22Rv1 (cell line): ENCODE measurements around the gene ATP2B3.

Source experiments
- H3K27ac ChIP-seq: fragments of 450-650 bp; 2 replicates; pipeline ENCODE4 v1.5.1; 2017
- ZFX ChIP-seq: fragments of 450-650 bp; IDR thresholded peaks from 2 replicates; pipeline ENCODE4 v1.6.1; 2017; ENCODE audit warnings: antibody characterized with exemption, borderline replicate concordance
- TF ChIP-seq, protein P1 (sequence below): fragments of 450-650 bp; IDR thresholded peaks from 2 replicates; pipeline ENCODE4 v1.5.1; 2017; ENCODE audit warnings: mild to moderate bottlenecking

ATP2B3 gene

DNA sequence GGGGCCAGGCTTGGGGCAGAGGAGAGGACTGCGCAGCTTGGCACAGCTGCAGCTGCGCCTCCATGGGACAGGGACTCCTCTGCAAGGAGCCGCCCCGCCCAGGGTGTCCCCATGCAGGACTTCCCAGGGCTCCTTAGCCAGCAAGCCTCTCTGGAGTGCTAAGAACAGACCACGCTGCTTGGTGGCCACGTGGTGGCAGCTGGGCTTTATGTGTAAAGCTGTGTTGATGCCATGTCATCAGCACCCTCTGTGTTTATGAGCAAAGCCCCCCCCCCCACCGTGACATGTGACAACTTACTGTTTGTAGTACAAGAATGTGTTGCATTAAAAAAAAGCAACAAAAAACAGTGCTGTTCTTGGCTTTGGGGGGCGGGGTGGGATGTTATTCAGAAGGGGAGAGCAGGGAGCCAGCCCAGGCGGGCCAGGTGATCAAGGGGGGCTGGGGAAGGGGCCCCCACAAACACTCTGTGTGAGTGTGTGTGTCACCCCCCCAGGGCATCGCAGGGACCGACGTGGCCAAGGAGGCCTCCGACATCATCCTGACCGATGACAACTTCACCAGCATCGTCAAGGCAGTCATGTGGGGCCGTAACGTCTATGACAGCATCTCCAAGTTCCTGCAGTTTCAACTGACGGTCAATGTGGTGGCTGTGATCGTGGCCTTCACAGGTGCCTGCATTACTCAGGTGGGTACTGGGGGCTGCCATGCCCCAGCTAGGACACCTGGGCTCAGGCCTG, 40.3 kb downstream of the ATP2B3 start:
- H3K27ac ChIP-seq: no peak overlapping the region
- TF ChIP-seq ZFX: no peak
- TF ChIP-seq, protein P1, sequence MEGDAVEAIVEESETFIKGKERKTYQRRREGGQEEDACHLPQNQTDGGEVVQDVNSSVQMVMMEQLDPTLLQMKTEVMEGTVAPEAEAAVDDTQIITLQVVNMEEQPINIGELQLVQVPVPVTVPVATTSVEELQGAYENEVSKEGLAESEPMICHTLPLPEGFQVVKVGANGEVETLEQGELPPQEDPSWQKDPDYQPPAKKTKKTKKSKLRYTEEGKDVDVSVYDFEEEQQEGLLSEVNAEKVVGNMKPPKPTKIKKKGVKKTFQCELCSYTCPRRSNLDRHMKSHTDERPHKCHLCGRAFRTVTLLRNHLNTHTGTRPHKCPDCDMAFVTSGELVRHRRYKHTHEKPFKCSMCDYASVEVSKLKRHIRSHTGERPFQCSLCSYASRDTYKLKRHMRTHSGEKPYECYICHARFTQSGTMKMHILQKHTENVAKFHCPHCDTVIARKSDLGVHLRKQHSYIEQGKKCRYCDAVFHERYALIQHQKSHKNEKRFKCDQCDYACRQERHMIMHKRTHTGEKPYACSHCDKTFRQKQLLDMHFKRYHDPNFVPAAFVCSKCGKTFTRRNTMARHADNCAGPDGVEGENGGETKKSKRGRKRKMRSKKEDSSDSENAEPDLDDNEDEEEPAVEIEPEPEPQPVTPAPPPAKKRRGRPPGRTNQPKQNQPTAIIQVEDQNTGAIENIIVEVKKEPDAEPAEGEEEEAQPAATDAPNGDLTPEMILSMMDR: no peak

DNA sequence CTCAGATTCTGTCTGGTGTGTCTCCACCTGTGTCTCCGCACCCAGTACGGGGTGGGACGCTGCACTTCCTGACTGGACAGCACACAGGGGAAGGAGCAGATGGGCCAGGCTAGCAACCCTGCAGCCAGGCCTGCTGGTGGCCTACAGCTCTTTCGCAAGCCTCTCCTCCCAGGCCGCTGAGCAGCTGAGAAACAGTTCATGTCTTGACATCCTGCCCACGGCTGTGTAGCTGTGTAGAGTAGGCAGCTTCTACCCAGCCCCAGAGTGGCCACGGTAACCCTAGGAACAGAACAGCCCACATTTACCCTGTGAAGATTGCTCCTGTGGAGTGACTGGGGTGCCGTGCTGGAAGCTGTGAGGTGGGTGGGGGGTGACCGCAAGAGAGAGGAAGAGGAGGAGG, 42.6 kb downstream of the ATP2B3 start:
- no peak overlapping the region for H3K27ac ChIP-seq
- no peak for TF ChIP-seq ZFX
- TF ChIP-seq, protein P1: no peak

DNA sequence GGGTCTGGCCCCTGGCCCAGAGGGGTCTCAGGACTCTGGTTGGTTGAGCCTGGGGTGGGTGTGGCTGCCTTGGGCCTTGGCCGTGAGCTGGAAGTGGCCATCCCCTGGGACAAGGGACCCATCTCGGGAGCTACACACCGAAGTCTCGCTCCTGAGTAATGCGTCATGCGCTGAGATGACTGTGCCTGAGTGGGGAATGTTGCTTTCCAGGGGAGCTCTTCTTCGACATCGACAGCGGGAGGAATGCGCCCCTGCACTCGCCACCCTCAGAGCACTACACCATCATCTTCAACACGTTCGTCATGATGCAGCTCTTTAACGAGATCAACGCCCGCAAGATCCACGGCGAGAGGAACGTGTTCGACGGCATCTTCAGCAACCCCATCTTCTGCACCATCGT, 43.0 kb downstream of the ATP2B3 start:
- H3K27ac ChIP-seq: no peak overlapping the region
- TF ChIP-seq, protein P1: no peak
- no peak for TF ChIP-seq ZFX

DNA sequence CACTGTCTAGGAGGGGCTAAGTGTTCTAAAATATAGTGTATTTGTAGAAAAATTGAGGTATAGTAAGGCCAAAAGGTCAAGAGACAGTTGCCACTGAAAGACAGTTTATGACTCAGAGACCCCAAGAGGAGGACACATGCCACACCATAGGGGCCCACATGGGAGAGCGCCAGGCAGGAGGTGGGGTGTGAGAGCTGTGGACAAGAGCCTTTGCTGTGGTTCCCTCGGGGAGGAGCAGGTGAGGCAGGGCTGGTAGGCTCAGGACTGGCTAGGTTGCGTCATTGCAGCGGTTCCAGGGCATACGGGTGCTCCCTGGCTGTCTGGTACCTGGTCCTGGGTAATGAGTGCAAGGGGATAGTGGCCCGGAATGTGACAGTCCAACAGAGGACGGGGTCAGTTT, 43.9 kb downstream of the ATP2B3 start:
- no peak overlapping the region for H3K27ac ChIP-seq
- TF ChIP-seq ZFX: no peak
- TF ChIP-seq, protein P1: no peak

DNA sequence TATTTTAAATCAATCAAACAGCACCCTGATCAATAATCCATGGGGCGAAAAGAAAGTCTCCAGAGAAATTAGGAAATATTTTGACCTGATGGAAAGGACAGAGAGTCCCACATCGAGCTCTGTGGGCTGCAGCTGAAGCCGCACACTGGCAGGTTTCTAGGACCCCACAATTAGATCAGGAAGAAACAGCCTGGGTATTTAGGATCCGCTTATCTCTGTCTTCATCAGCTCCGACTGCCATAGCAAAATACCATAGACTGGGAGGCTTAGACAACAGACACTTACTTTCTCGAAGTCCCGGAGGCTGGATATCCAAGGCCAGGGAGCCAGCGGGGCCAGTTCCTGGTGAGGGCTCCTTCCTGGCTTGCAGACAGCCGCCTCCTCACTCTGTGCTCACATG, 45.1 kb downstream of the ATP2B3 start:
- H3K27ac ChIP-seq: no peak overlapping the region
- TF ChIP-seq, protein P1: no peak
- TF ChIP-seq ZFX: no peak

DNA sequence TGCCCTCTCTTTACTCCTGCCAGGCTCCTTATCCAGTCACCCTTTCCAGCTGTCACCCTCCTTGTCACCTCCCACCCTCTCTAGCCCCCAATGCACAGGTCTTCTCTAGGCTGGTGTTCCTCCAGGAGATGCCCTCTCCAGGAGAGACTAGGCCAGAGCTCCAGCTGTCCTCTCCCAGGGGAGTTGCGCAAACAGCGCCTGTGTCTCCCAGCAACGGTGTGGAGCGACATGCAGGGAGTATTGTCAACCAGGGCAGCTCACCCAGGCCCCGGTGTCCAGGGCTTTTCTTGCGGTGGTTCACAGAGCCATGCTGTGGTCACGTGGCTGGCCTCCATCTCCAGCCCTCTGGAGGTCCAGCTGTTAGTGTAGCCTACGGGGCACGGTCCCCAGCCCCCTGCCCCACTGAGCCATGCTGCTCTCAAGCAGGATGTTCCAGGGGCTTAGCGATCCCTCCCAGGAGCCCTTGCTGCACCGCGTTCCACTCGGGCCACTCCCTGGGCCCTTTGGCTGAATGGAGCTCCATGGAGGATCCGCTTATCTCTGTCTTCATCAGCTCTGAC, 46.7 kb downstream of the ATP2B3 start:
- H3K27ac ChIP-seq: no peak overlapping the region
- TF ChIP-seq, protein P1: no peak
- no peak for TF ChIP-seq ZFX

DNA sequence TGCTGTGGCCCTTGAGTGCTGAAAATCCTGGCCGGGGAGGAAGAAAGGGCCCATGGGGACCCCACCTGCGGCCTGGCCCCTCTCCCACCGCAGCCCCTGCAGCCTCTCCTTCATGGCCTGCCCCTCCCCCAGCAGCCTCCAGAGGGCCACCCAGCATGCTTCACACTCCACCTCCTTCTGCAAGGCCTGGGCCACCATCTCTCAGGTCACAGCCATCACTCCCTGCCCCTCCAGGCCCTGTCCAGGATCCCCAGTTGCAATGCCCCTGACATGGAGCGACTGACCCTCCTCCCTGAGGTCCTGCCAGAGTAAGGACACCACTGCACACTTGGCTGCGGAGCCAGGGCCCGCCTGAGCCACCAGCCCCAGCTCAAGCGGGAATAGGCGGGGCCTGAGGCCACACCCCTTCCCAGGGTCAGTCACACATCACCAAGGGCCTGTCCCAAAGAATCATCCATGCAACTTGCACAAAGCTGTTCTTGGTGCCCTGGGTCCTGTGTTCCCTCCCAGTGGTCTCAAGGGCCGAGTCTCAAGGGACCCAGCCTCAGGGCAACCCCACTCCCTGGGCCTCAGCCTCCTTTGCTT, 48.6 kb downstream of the ATP2B3 start:
- TF ChIP-seq ZFX: no peak
- TF ChIP-seq, protein P1: no peak
- H3K27ac ChIP-seq: no peak overlapping the region
